ENCODE measurements around the gene GGA2.
A peak's percentile ranks its signal among the peaks of the same experiment; 100 is the strongest.

The GGA2 gene

DNA sequence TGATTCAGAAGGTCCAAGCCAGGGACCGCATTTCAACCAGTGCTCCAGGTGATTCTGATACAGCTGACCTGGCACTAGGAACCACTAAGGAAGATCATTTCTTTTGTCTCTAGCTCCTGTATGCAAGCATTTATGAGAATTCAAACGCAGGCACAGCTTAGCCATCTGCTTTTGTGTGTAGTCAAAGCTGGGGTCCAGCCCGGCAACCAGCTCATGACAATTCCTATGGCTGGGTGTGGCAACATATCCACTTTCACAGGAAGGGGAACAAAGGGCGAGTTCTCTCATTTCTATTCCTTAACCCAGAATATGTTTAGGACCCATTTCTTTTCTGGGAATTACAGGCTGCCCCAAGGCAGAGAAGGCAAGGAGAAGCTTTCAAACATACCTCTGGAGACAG, 30.0 kb downstream of the GGA2 start:
- no peak overlapping the region for H3K4me3 ChIP-seq (ENCODE audit: low read depth, low read length)
- DNase-seq (ENCODE audit: low read depth, low spot score) = no peak
- TF ChIP-seq CTCF (IDR thresholded peaks at IDR 0.05; ENCODE audit: low read depth, low read length) = no peak
- in situ Hi-C loops (cut with HindIII; ENCODE audit: low sequenced_read_pairs) = no loop called here

- DNase-seq (ENCODE audit: low read depth, low spot score) = no peak
- TF ChIP-seq CTCF (IDR thresholded peaks at IDR 0.05; ENCODE audit: low read depth, low read length) = no peak
- no peak overlapping the region for H3K4me3 ChIP-seq (ENCODE audit: low read depth, low read length)
- in situ Hi-C loops (cut with HindIII; ENCODE audit: low sequenced_read_pairs) = no loop called here
These were observed 31.2 kb downstream of the GGA2 start for GRCh38 chr16:23479138-23479537.

DNA sequence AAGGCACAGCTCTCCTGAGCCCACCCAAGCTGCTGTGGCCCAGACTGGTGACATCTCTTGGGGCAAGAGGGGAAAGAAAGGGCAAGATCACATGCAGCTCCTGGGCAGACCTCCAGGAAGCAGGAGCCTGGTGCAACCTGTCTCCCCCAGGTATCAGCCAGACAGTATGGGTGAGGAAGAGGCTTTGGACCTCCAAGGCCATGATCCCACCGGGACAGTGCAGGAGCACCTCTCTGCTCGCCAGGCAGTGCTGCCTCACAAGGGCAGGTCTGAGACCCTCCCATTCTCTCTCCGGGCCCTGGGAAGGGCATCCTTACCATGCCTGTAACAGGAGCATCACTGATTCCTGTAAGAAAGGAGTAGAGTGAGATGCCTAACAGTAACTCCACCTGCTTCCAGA, 31.7 kb downstream of the GGA2 start:
- TF ChIP-seq CTCF (IDR thresholded peaks at IDR 0.05; ENCODE audit: low read depth, low read length) = no peak
- in situ Hi-C loops (cut with HindIII; ENCODE audit: low sequenced_read_pairs) = no loop called here
- no peak for DNase-seq (ENCODE audit: low read depth, low spot score)
- no peak overlapping the region for H3K4me3 ChIP-seq (ENCODE audit: low read depth, low read length)

- no peak for DNase-seq (ENCODE audit: low read depth, low spot score)
- TF ChIP-seq CTCF (IDR thresholded peaks at IDR 0.05; ENCODE audit: low read depth, low read length) = no peak
- H3K4me3 ChIP-seq (ENCODE audit: low read depth, low read length) = no peak overlapping the region
- in situ Hi-C loops (cut with HindIII; ENCODE audit: low sequenced_read_pairs) = no loop called here
These were observed 34.0 kb downstream of the GGA2 start for GRCh38 chr16:23476289-23476688.

DNA sequence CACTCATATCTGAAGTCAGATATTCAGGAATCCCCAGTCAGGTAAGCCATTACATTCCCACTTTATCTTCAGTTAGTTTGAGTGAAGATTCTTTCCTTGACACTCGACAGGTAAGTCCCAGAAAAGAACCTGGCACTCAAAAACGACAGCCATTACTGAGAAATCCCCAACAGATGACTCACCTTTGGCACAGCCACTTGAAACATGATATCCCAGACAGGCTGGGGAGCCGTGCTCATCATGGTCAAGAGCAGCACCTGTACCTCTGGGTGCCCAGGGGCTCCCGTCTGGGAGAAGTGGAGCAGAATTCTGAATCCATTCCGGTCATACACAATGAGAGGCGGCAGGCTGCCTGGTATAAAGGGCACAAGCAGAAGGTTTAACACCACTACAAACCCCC, 40.5 kb downstream of the GGA2 start:
- peak; percentile 33 for DNase-seq (ENCODE audit: low read depth, low spot score)
- no peak for TF ChIP-seq CTCF (IDR thresholded peaks at IDR 0.05; ENCODE audit: low read depth, low read length)
- in situ Hi-C loops (cut with HindIII; ENCODE audit: low sequenced_read_pairs) = no loop called here
- H3K4me3 ChIP-seq (ENCODE audit: low read depth, low read length) = no peak overlapping the region

- in situ Hi-C loops (cut with HindIII; ENCODE audit: low sequenced_read_pairs) = no loop called here
- H3K4me3 ChIP-seq (ENCODE audit: low read depth, low read length) = no peak overlapping the region
- peak; percentile 88 for DNase-seq (ENCODE audit: low read depth, low spot score)
- no peak for TF ChIP-seq CTCF (IDR thresholded peaks at IDR 0.05; ENCODE audit: low read depth, low read length)
These were observed 44.0 kb downstream of the GGA2 start for GRCh38 chr16:23466162-23466885.

All from astrocyte of the spinal cord (primary cell).